GM18511 (cell line): ENCODE results near the gene PBX4.
"Not testable (repeated sequence)": the region's sequence is repeated elsewhere in the genome, so short reads cannot be mapped to it uniquely, and the experiment has no call there.

Experiments used
- ATAC-seq: cut with Tn5 transposase; IDR thresholded peaks from one replicate; pipeline ENCODE4 v1.9.1; 2021; ENCODE audit warnings: mild to moderate bottlenecking, moderate library complexity; ENCODE audit not compliant: unreplicated experiment

PBX4 gene

GRCh38 chr19:19627621-19628500, 9.4 kb upstream of the PBX4 start, which contains the start of gene LPAR2:
TSS of gene LPAR2 (minus strand) at chr19:19628220. CDS start at chr19:19627275, 945 bp downstream.
- ATAC-seq, result peak; percentile 74

DNA sequence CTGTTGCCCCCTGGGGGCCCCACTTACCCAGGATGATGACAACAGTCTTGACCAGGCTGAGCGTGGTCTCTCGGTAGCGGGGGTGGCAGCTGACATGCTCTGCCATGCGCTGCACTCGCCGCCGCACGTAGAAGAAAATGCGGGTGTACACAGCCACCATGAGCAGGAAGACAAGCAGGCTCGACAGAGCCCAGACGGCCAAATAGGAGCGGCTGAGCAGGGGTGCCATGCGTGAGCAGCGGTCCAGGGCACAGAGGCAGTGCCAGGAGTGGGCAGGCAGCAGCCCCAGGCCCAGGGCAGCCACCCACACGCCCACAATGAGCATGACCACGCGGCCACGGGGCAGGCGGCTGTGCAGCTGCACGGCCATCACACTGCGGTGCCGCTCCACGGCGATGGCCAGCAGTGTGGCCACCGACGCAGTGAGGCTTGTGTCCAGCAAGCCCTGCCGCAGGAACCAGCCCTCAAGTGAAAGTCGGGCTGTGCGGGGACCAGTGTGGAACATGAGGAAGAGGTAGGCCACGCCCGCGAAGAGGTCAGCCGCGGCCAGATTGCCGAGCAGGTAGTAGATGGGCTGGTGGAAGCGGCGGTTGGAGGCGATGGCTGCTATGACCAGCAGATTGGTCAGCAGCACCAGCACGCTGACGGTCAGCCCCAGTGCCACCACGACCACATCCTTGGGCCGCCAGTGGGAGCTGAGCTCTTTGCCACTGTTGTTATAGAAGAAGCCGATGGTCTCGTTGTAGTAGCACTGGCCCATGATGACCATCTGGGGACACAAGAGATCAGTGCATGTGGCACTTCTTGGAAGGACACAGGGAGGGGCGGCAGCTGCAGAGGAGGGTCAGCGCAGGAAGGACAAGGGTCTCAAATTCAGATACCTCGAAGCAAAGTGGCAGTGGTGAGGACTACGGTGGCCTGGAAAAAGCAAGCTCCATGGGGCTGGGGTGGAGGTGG, 8.3 kb upstream of the PBX4 start:
- no peak for ATAC-seq

DNA sequence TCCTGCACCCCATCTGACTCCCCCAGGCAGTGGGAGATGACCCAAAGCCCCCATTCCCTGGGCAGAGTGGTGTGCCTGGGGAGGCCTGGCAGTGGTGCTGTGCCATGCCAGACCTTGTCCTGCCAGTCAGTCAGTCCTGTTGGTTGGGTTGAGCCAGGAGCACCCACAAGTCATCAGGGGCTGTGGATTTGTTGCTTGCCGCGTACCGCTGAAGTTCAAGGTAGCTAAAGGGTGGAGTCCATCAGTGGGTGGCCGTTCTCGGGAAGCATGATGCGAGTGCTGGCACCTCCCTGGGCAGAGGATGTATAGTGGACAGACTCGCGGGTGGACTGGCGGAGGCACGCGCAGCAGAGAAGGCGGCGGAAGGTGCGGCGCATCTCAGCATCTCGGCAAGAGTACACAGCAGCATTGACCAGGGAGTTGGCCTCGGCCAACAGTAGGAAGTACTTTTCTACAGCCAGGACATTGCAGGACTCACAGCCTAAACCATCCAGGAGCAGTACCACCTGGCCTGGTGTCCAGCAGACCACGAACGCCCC, 5.6 kb upstream of the PBX4 start:
- no peak for ATAC-seq

DNA sequence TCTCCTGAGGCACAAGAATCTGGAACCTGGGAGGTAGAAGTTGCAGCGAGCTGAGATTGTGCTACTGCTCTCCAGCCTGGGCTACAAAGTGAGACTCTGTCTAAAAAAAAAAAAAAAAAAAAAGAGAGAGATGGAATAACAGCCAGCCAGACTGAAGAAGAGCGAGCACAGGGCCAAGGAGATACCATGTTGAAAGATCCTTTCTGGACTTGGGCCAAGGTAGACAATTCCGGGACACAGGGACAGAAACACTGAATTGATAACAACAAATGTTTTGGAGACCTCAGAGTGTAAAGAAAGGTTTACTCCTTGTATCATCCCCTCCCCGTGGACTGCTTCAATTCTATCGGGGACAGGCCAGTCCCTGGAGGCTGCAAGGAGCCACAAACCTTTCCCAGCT, 4.9 kb upstream of the PBX4 start:
- ATAC-seq, result no peak

DNA sequence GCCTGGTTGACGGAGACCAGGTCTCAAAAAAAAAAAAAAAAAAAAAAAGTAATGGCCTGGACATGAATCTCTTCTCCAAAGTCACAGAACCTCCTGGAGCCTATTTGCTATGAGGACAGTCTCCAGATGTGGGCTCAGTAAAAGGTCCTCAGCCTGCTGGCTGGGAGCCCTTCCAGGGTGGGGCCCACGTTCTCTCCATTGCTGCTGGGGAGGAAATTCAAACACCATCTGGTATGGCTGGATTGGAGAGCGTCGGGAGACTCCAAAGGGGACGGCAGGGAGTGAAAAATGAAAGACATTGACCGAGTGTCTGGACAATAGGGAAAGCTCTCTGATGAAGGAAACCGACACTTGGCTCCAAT, 1.3 kb upstream of the PBX4 start:
- no peak for ATAC-seq

- ATAC-seq, result no peak
These were observed 828 bp upstream of the PBX4 start for GRCh38 chr19:19619181-19619848.

GRCh38 chr19:19615086-19615485, 3.4 kb downstream of the PBX4 start:
- ATAC-seq, result no peak

- ATAC-seq, result no peak
These were observed 5.0 kb downstream of the PBX4 start for GRCh38 chr19:19613506-19613905.

- ATAC-seq, result no peak
These were observed 7.9 kb downstream of the PBX4 start for GRCh38 chr19:19610376-19611202.

GRCh38 chr19:19606686-19607085, 11.8 kb downstream of the PBX4 start:
- not testable (repeated sequence) for ATAC-seq

- ATAC-seq, result no peak
These were observed 12.5 kb downstream of the PBX4 start for GRCh38 chr19:19606021-19606420.

DNA sequence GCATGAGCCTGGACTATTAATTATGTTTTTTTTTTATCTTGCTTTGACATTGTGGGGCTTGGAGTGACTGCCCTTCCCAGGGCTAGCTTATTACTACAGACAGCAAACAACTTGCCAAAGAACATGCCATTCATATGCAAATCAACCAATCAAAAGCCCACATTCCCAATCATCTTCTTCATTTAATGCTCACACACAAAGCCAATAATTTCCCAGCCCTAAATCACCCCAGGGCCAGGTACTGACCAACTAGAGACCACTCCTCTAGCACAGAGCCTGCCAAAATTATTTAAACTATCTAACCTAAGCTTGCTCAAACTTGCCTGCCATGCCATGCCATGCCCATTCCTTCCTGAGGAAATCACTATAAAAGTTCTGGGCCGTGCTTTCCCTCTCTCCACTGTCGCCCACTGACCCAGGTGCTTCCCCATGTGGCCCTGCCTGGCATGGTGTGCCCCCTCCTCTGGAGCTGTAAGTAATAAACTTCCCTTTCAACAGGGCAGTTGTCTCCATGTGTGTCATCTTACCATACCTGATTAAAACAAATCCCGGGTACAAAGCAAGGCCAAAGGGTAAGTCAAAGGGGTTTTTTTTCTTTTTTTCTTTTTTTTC, 15.7 kb downstream of the PBX4 start:
- ATAC-seq, result no peak

- no peak for ATAC-seq
These were observed 16.3 kb downstream of the PBX4 start for GRCh38 chr19:19602136-19602712.

- ATAC-seq, result no peak
These were observed 17.6 kb downstream of the PBX4 start for GRCh38 chr19:19600793-19601330.

DNA sequence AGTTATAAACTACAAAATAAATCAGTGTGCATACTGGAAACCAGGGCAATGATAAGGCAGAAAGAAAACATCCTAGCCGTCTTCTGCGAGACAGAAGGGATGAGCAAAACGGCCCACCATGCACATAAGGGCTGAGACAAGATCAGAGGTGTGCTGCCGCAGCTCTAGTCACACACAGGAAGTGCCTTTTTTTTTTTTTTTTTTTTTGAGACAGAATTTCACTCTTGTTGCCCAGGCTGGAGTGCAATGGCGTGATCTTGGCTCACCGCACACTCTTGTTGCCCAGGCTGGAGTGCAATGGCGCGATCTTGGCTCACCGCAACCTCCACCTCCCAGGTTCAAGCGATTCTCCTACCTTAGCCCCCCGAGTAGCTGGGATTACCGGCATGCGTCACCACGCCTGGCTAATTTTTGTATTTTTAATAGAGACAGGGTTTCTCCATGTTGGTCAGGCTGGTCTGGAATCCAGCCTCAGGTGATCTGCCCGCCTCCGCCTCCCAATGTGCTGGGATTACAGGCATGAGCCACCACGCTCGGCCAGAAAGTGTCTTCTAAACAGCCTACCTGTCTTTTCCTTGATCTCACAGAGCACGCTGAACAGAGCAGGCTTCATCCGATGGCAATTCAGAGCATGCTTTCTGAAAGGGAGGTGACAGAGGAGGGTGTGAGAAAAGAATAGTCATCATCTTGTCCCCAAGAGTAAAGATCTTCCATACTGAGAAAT, 19.6 kb downstream of the PBX4 start:
- peak; percentile 35 for ATAC-seq

DNA sequence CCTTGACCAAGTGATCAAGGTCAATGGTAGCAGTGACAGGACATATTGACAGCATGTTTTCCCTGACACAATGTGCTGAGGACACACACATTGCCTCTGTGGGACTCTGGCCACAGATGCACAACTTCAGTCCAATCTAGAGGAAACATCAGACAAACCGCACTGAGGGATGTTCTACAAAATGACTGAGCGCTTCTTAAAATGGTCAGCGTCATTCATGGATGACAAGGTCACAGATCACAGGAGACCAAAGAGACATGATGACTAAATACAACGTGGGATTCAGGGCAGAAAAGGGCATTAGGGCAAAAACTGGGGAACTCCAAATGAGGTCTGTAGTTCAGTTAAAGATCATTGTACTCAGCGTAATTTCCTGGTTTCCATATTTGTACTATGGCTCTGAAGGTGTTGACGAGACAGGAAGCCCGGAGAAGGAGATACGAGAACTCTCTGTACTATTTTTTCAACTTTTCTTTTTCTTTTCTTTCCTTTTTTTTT, 20.6 kb downstream of the PBX4 start:
- ATAC-seq, result peak; percentile 71

DNA sequence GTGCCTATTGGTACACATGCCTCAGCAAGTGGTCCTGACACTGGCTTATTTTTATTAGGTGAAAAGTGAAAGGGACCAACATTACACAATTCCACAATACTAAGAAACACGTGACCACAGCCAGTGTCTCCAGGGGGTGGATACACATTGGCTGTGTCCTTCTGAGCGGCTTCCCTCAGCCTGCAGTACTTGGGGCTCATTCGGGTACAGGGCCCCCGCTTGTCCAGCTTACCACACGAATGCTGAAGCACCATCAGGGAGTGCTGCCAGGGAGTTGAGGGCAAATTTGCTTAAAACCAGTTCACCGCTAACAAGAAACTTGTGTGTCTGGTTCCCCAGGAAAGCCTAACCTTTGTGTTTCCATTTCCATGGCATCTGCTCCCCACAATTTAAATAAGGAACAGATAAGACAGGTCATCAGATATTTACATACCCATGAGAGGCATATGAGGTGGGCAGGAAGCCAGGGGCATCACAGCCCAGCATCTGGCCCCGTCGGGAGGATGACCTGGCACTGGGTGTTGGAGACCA, 23.3 kb downstream of the PBX4 start:
- no peak for ATAC-seq

GRCh38 chr19:19594381-19594780, 24.1 kb downstream of the PBX4 start:
- no peak for ATAC-seq
